AG04450 (cell line): ENCODE data around the gene NEK3. TPM values are rescaled to one million over a fixed set of nuclear protein-coding genes. Genes with fewer than 3 reads are reported as not detected.
"Not testable (repeated sequence)": the region's sequence is repeated elsewhere in the genome, so short reads cannot be mapped to it uniquely, and the experiment has no call there.

Source experiments
- CTCF ChIA-PET: fragments of 300-600, 350-600 bp; formaldehyde crosslinking; extraction: SDS; loops from one replicate; lab custom pipeline; 2022; ENCODE audit warnings: antibody characterized with exemption, inconsistent platforms; lab: Charles Lee
- POLR2A ChIA-PET: fragments of 350-600 bp; formaldehyde crosslinking; extraction: SDS; loops from one replicate; lab custom pipeline; 2021; ENCODE audit warnings: antibody characterized with exemption, inconsistent platforms; lab: Yijun Ruan, JAX
- DNase-seq: peaks from one replicate; pipeline ENCODE4 v3.0.0-alpha.2; 2011; ENCODE audit warnings: low read depth, low spot score
- H3K27ac ChIP-seq: one replicate; pipeline ENCODE4 v1.5.1; 2012; ENCODE audit warnings: low read depth, low read length, control low read depth
- H3K27me3 ChIP-seq: one replicate; pipeline ENCODE4 v1.6.0; 2012; ENCODE audit warnings: low read length; ENCODE audit not compliant: control insufficient read depth, insufficient read depth
- H3K4me3 ChIP-seq: 2 replicates; pipeline ENCODE4 v1.5.1; 2011; ENCODE audit warnings: mild to moderate bottlenecking, low read depth, low read length, control low read depth
- H3K9me3 ChIP-seq: 2 replicates; pipeline ENCODE4 v1.5.1; 2012; ENCODE audit warnings: low read length; ENCODE audit not compliant: control insufficient read depth, insufficient read depth
- CTCF ChIP-seq: IDR thresholded peaks from 2 replicates; pipeline ENCODE4 v1.5.1; 2011; ENCODE audit warnings: low read depth, low read length, control low read depth, inconsistent platforms
- polyA plus RNA-seq: library from polyadenylated mRNA; depleted of rRNA; stranded (reverse); fragments of >200 nt; gene quantifications from 2 replicates; pipeline ENCODE4 v1.2.3, GENCODE V29; 2011

The NEK3 gene
- polyA plus RNA-seq, 1 experiment = 16.0 TPM

GRCh38 chr13:52187029-52187423, 27.6 kb upstream of the NEK3 start:
- no peak overlapping the region for H3K27ac ChIP-seq
- H3K27me3 ChIP-seq = no peaks in the 10 kb centered on the region
- no peak for DNase-seq
- ChIA-PET POLR2A (no interaction called here), CTCF (no interaction called here)
- no peak overlapping the region for H3K4me3 ChIP-seq
- TF ChIP-seq CTCF = no peak
- H3K9me3 ChIP-seq = no peaks in the 10 kb centered on the region

DNA sequence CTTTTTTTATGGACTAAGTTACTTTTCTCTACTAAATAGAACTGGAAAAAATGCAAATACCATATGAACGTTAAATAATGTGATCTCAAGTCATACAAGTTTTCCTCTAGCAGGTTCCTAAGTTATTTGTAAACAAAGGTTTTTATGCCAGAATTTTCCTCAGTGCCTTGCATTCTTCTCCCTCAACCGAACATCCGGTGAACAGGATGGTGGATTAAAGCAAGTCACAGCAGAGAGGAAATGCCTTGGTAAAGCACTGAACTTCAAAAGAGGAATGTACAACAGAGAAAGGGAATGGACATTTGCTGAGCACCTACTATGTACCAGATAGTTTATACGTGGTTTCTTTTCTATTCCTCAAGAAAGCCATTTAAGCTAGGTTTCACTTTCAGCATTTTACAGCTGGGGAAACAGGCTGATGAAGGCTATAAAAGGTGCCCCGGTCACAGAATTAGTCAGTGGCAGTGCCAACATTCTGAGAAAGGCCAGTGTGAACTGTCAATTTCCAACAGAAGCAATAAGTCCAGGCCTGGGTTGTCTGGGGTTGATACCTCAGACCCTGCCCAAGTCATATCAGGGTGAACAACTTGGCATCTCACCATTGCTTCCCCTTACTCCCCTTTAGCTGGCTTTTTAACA, 22.0 kb upstream of the NEK3 start:
- POLR2A ChIA-PET, H3K27ac ChIP-seq, H3K27me3 ChIP-seq, H3K4me3 ChIP-seq, DNase-seq, H3K9me3 ChIP-seq: not testable (repeated sequence)
- CTCF ChIA-PET = interaction anchor here (0.6 kb wide), 1 partner anchor 21 kb away, joined by 3 read pairs; no protein-coding TSS in a partner anchor

DNA sequence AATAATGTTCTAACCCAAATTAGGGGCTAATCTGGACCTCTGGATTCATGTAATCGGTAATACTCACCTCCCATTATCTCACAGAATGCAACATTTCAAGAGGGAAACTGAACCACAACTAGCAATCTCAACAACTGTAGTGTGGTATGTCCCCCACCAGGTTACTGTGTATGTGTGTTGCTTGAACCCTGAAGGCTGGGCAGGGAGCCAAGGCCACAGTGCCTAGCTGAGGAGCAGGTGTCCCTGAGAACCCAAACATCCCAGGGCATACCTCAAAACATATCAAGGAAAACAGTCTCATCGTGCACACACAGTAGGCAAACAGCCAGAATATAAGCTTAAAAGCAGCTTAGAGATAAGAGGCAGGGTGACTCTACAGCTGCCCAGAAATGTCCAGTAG, 20.5 kb upstream of the NEK3 start:
- Histone ChIP-seq H3K27me3 (no peaks in the 10 kb centered on the region), H3K27ac (no peak overlapping the region), H3K4me3 (no peak overlapping the region), H3K9me3 (no peaks in the 10 kb centered on the region)
- no peak for TF ChIP-seq CTCF
- CTCF ChIA-PET = no interaction called here
- POLR2A ChIA-PET = no interaction called here
- DNase-seq = no peak

DNA sequence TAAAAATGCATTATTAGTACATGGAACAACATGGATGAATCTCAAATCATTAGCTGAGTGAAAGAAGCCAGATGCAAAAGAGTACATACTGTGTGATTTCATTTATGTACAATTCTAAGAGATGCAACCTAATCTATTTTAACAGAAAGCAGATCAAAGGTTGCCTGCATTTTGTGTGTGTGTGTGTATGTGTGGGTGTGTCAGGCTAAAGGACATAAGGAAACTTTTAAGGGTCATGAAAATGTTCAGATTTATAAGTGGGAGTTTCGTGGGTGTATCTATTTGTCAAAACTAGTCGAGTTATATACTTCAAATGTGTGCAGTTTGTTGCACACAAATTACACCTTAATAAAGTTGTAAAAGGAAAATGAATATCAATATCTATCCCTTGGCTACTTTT, 17.9 kb upstream of the NEK3 start:
- no peak overlapping the region for H3K27ac ChIP-seq
- CTCF ChIA-PET = no interaction called here
- no peaks in the 10 kb centered on the region for H3K9me3 ChIP-seq
- no peak overlapping the region for H3K4me3 ChIP-seq
- POLR2A ChIA-PET = no interaction called here
- no peak for TF ChIP-seq CTCF
- H3K27me3 ChIP-seq = no peaks in the 10 kb centered on the region
- no peak for DNase-seq

DNA sequence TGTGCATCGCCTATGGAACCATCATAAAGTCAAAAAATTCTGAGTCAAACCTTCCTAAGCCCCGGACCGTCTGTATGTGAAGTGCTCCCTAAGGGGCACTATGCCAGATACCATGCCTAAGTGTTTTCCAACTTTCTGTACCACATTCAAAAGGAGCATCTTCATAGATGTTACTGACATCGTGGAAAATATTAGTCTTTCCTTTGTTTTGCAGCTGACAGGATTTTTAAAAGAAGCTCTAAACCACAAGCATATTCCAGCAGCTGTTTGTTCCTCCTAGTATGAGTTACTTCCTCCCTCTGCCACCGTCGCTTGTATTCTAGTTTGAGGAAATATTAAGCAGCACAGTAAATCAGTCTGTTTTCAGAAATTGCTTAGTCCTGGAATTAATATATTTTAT, 14.6 kb upstream of the NEK3 start:
- CTCF ChIA-PET = interaction anchor here (0.6 to 2.5 kb wide), 3 partner anchors 234 to 730 kb away, joined by 3 to 12 read pairs (median 4); partner anchors contain the start of gene VPS36
- POLR2A ChIA-PET, DNase-seq, H3K4me3 ChIP-seq, H3K27ac ChIP-seq, H3K27me3 ChIP-seq, H3K9me3 ChIP-seq: not testable (repeated sequence)

GRCh38 chr13:52173373-52173772, 14.0 kb upstream of the NEK3 start:
- Histone ChIP-seq H3K4me3 (no peak overlapping the region), H3K9me3 (no peaks in the 10 kb centered on the region), H3K27ac (no peak overlapping the region), H3K27me3 (no peaks in the 10 kb centered on the region)
- no peak for TF ChIP-seq CTCF
- DNase-seq = no peak
- ChIA-PET POLR2A (no interaction called here), CTCF (interaction anchor here (2.5 kb wide), 1 partner anchor 277 kb away, joined by 12 read pairs; the partner anchor contains the start of gene VPS36)

DNA sequence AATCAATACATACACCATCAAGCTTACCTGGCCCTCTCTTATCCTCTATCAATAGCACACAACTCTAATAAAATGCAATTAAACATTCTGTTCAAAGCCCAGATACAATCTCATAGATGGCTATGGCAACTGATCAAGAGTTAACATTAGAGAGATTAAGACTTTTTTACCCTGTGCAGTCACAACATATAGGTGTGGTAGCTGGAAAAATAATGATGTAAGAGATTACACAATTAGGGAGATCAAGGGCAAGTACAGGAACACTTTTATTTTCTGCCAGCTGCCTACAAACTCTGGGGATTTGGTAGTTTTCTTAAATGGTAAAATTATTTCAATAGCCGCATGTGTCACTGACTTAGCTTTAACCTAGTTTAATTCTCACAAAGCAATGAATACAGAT, 12.3 kb upstream of the NEK3 start:
- CTCF ChIA-PET = not testable (repeated sequence)

GRCh38 chr13:52170828-52171391, 11.5 kb upstream of the NEK3 start:
- POLR2A ChIA-PET = not testable (repeated sequence)

More for the DNA sequence above, 12.3 kb upstream of the NEK3 start:
- H3K27ac ChIP-seq, POLR2A ChIA-PET, H3K9me3 ChIP-seq, H3K4me3 ChIP-seq, H3K27me3 ChIP-seq, DNase-seq: not testable (repeated sequence)

More at GRCh38 chr13:52170828-52171391, 11.5 kb upstream of the NEK3 start:
- H3K27me3 ChIP-seq, DNase-seq, H3K27ac ChIP-seq, H3K4me3 ChIP-seq, H3K9me3 ChIP-seq: not testable (repeated sequence)
- CTCF ChIA-PET = interaction anchor here (0.7 kb wide), 1 partner anchor 279 kb away, joined by 3 read pairs; the partner anchor contains the start of gene VPS36
